Chondrocyte (in vitro differentiated cells): ENCODE data around the gene FOXN3. TPM values are rescaled to one million over a fixed set of nuclear protein-coding genes. Genes with fewer than 3 reads are reported as not detected.

Experiments
- DNase-seq: peaks from one replicate; pipeline ENCODE4 v3.0.0; 2021; ENCODE audit warnings: mixed read lengths, low spot score
- H3K27ac Mint-ChIP-seq: one replicate; pipeline ENCODE4 v1.8.0; 2021; ENCODE audit warnings: mild to moderate bottlenecking, moderate library complexity, mixed read lengths; ENCODE audit not compliant: unreplicated experiment
- H3K27me3 Mint-ChIP-seq: 2 replicates; pipeline ENCODE4 v1.8.0; 2021; ENCODE audit warnings: low read depth, mixed read lengths
- H3K36me3 Mint-ChIP-seq: 2 replicates; pipeline ENCODE4 v1.8.0; 2021; ENCODE audit warnings: low read depth, mixed read lengths
- H3K4me1 Mint-ChIP-seq: 2 replicates; pipeline ENCODE4 v1.8.0; 2021; ENCODE audit warnings: low read depth, mild to moderate bottlenecking, mixed read lengths
- H3K4me3 Mint-ChIP-seq: one replicate; pipeline ENCODE4 v1.8.0; 2021; ENCODE audit warnings: mild to moderate bottlenecking, moderate library complexity, mixed read lengths; ENCODE audit not compliant: unreplicated experiment
- H3K9me3 Mint-ChIP-seq: 2 replicates; pipeline ENCODE4 v1.8.0; 2021; ENCODE audit warnings: low read depth, mixed read lengths
- CTCF ChIP-seq: fragments of 200-600 bp; sonication (generic); IDR thresholded peaks from 2 replicates; pipeline ENCODE4 v1.5.0; 2021; ENCODE audit warnings: antibody characterized with exemption, mild to moderate bottlenecking, moderate library complexity
- total RNA-seq: library from RNA; stranded (reverse); gene quantifications from 3 replicates; pipeline ENCODE4 v1.2.1, GENCODE V29; 2021

The FOXN3 gene
- total RNA-seq, 1 donor from 2014 or later, result 161 TPM

- no peak for DNase-seq
- H3K27me3 Mint-ChIP-seq, result no peaks in the 10 kb centered on the region
- H3K4me1 Mint-ChIP-seq, result peaks cover 65% of the 10 kb centered on the region
- H3K9me3 Mint-ChIP-seq, result no peaks in the 10 kb centered on the region
- TF ChIP-seq CTCF, result no peak
- H3K36me3 Mint-ChIP-seq, result no peaks in the 10 kb centered on the region
- no peak overlapping the region for H3K4me3 Mint-ChIP-seq
- H3K27ac Mint-ChIP-seq, result peak overlapping the region; percentile 32
Measured at GRCh38 chr14:89432226-89432625, 15.2 kb upstream of the FOXN3 start.

GRCh38 chr14:89430391-89431236 is 13.6 kb upstream of the FOXN3 start:
- H3K27ac Mint-ChIP-seq, result peak overlapping the region; percentile 97
- H3K9me3 Mint-ChIP-seq, result no peaks in the 10 kb centered on the region
- H3K27me3 Mint-ChIP-seq, result no peaks in the 10 kb centered on the region
- no peak for TF ChIP-seq CTCF
- no peaks in the 10 kb centered on the region for H3K36me3 Mint-ChIP-seq
- H3K4me1 Mint-ChIP-seq, result peaks cover 75% of the 10 kb centered on the region
- peak overlapping the region; percentile 13 for H3K4me3 Mint-ChIP-seq
- DNase-seq, result no peak

DNA sequence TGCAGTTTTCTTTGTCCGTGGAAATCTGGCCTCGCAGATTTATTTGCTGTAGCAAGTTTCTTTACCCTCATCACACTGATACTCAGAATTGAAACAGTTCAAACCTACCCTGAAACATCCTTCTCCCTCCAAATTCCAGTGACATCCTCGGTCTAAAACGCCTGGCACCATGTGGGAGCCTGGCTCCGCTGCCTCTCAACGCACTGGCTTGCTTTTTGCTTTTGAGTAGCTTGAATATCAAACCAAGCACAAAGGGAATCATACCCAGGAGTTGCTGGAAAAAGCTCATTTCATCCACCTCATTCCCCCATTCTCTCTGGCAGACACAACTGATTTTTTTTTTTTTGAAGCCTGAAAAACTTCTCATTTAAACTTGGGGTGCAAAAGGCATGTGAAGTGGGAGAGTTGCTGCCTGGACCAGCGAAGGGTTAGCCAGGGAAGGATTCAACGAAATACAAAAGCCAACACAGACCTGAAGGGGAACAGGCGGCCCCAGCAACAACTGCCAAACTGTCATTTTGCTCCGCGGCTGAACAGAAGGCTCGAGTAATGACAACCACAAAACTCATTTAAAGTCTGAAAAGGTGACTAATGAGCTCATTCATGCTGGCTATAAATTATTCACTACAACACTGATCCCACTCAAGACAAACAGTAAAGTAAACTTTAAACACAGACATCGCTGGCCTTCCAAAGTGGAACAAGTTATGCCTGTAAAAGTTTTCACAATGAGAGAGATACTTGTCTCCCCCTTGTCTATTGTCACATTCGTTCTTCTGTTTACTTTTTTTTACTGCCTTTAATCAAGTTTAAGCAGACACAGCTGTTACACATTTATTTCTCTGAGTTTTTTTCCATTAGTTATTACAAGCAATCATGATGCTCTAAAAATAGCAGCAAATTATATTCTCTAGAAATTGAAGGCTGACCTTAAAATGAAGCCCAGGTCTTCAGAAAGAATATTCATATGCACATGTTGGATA is 12.5 kb upstream of the FOXN3 start:
- Mint-ChIP-seq H3K27ac (peak overlapping the region; percentile 97), H3K4me3 (peak overlapping the region; percentile 23), H3K9me3 (no peaks in the 10 kb centered on the region), H3K36me3 (no peaks in the 10 kb centered on the region), H3K27me3 (no peaks in the 10 kb centered on the region), H3K4me1 (peaks cover 79% of the 10 kb centered on the region)
- DNase-seq, result no peak
- no peak for TF ChIP-seq CTCF

- no peaks in the 10 kb centered on the region for H3K27me3 Mint-ChIP-seq
- H3K36me3 Mint-ChIP-seq, result no peaks in the 10 kb centered on the region
- H3K9me3 Mint-ChIP-seq, result no peaks in the 10 kb centered on the region
- no peak for TF ChIP-seq CTCF
- H3K27ac Mint-ChIP-seq, result peak overlapping the region; percentile 97
- peaks cover 87% of the 10 kb centered on the region for H3K4me1 Mint-ChIP-seq
- H3K4me3 Mint-ChIP-seq, result no peak overlapping the region
- DNase-seq, result no peak
Measured at GRCh38 chr14:89428546-89429198, 11.6 kb upstream of the FOXN3 start.

- peak overlapping the region; percentile 97 for H3K27ac Mint-ChIP-seq
- no peaks in the 10 kb centered on the region for H3K27me3 Mint-ChIP-seq
- H3K4me3 Mint-ChIP-seq, result no peak overlapping the region
- no peak for DNase-seq
- no peaks in the 10 kb centered on the region for H3K9me3 Mint-ChIP-seq
- no peak for TF ChIP-seq CTCF
- no peaks in the 10 kb centered on the region for H3K36me3 Mint-ChIP-seq
- H3K4me1 Mint-ChIP-seq, result peaks cover 90% of the 10 kb centered on the region
Measured at GRCh38 chr14:89428173-89428523, 11.1 kb upstream of the FOXN3 start.
